ENCODE data around the gene ATP6V1F.

The ATP6V1F gene

GRCh38 chr7:128913870-128914565 is 51.4 kb downstream of the ATP6V1F start:
- H3K4me3 ChIP-seq (ENCODE audit: low read depth, low read length), result no peak overlapping the region
- in situ Hi-C loops (cut with HindIII; ENCODE audit: low sequenced_read_pairs), result no loop called here
- DNase-seq (ENCODE audit: low read depth, low spot score), result no peak
- no peak for TF ChIP-seq CTCF (IDR thresholded peaks at IDR 0.05; ENCODE audit: low read depth, low read length)

GRCh38 chr7:128914566-128915151 is 52.0 kb downstream of the ATP6V1F start:
- DNase-seq (ENCODE audit: low read depth, low spot score), result no peak
- TF ChIP-seq CTCF (IDR thresholded peaks at IDR 0.05; ENCODE audit: low read depth, low read length), result no peak
- no peak overlapping the region for H3K4me3 ChIP-seq (ENCODE audit: low read depth, low read length)
- in situ Hi-C loops (cut with HindIII; ENCODE audit: low sequenced_read_pairs), result no loop called here

GRCh38 chr7:128915271-128915819 is 52.7 kb downstream of the ATP6V1F start:
- in situ Hi-C loops (cut with HindIII; ENCODE audit: low sequenced_read_pairs), result no loop called here
- DNase-seq (ENCODE audit: low read depth, low spot score), result no peak
- H3K4me3 ChIP-seq (ENCODE audit: low read depth, low read length), result no peak overlapping the region
- TF ChIP-seq CTCF (IDR thresholded peaks at IDR 0.05; ENCODE audit: low read depth, low read length), result no peak
